Thymus (tissue), 11 donors: Measurements from ENCODE around the gene MYCN. TPM values are rescaled to one million over a fixed set of nuclear protein-coding genes. Genes with fewer than 3 reads are reported as not detected.
"Not testable (repeated sequence)": the region's sequence is repeated elsewhere in the genome, so short reads cannot be mapped to it uniquely, and the experiment has no call there.

ENCODE experiments used
- DNase-seq, 9 donors: peaks; one replicate each; pipeline ENCODE4 v3.0.0-alpha.2; 2013; ENCODE audit warnings: low spot score in 9 of 9, low read depth in 6 of 9, missing footprints in 1 of 9
- H3K27ac ChIP-seq, 2 donors: one replicate each; pipeline ENCODE4 v1.5.1; 2013; ENCODE audit warnings: control low read depth in 1 of 2, low read depth in 1 of 2, low read length in 1 of 2, mild to moderate bottlenecking in 1 of 2, moderate library complexity in 1 of 2
- H3K27me3 ChIP-seq, 2 donors: one replicate each; pipeline ENCODE4 v1.5.1; 2013; ENCODE audit warnings: low read length in 1 of 2; ENCODE audit not compliant: control insufficient read depth in 2 of 2, insufficient read depth in 1 of 2
- H3K36me3 ChIP-seq, 2 donors: one replicate each; pipeline ENCODE4 v1.5.1; 2013; ENCODE audit warnings: low read length in 1 of 2, mild to moderate bottlenecking in 1 of 2, moderate library complexity in 1 of 2; ENCODE audit not compliant: control insufficient read depth in 2 of 2, insufficient read depth in 2 of 2
- H3K4me1 ChIP-seq, 2 donors: one replicate each; pipeline ENCODE4 v1.5.1; 2013; ENCODE audit warnings: low read length in 2 of 2; ENCODE audit not compliant: control insufficient read depth in 2 of 2, insufficient read depth in 2 of 2
- H3K4me3 ChIP-seq, 2 donors: one replicate each; pipeline ENCODE4 v1.5.1; 2013; ENCODE audit warnings: low read length in 2 of 2, control low read depth in 1 of 2, mild to moderate bottlenecking in 1 of 2
- H3K9me3 ChIP-seq, 2 donors: one replicate each; pipeline ENCODE4 v1.5.1; 2013; ENCODE audit warnings: low read length in 1 of 2, mild to moderate bottlenecking in 1 of 2; ENCODE audit not compliant: control insufficient read depth in 2 of 2, insufficient read depth in 1 of 2
- WGBS: extraction: QIAGEN DNeasy Blood & Tissue Kit; methylation state at CpG from one replicate; pipeline ENCODE4 v1.1.7; 2013; 5-methylcytosine and 5-hydroxymethylcytosine counted together
- polyA plus RNA-seq: library from polyadenylated mRNA; stranded (reverse); fragments of 200-250 nt; gene quantifications from one replicate; pipeline ENCODE4 v1.2.3, GENCODE V29; 2013
- total RNA-seq: library from RNA; stranded (reverse); fragments of 120-200 nt; gene quantifications from one replicate; pipeline ENCODE4 v1.2.4, GENCODE V29; 2013
- donor health status: healthy.

MYCN gene
- total and polyA plus RNA-seq, 2 donors, result 1.8 to 5.8 TPM

- WGBS, result 39% methylated on average over 4 of the region's 4 CpGs
- DNase-seq, result no peak
- H3K27me3 ChIP-seq, result peaks cover 28 to 38% of the 10 kb centered on the region in 2 donors
- peaks cover 4 to 13% of the 10 kb centered on the region in 2 donors for H3K36me3 ChIP-seq
- H3K4me3 ChIP-seq, result peak overlapping the region in 1 of 2 donors; percentile 3
- no peak overlapping the region for H3K27ac ChIP-seq
- peaks cover 11 to 42% of the 10 kb centered on the region in 2 donors for H3K4me1 ChIP-seq
- H3K9me3 ChIP-seq, result no peaks in the 10 kb centered on the region
These were observed 4.1 kb downstream of the MYCN start for GRCh38 chr2:15944325-15945017.

GRCh38 chr2:15945909-15946705 lies 5.8 kb downstream of the MYCN start:
- 94% methylated on average over 17 of the region's 17 CpGs for WGBS
- DNase-seq, result no peak
- Histone ChIP-seq H3K27me3 (peaks cover 16 to 22% of the 10 kb centered on the region in 2 donors), H3K27ac (no peak overlapping the region), H3K4me3 (no peak overlapping the region), H3K4me1 (peaks cover 8 to 26% of the 10 kb centered on the region in 2 donors), H3K36me3 (peaks cover 4 to 13% of the 10 kb centered on the region in 2 donors), H3K9me3 (no peaks in the 10 kb centered on the region)

GRCh38 chr2:15946983-15947382 lies 6.6 kb downstream of the MYCN start:
- H3K36me3 ChIP-seq, result peaks cover 4 to 13% of the 10 kb centered on the region in 2 donors
- WGBS, result 96% methylated on average over 3 of the region's 3 CpGs
- peaks cover 8 to 19% of the 10 kb centered on the region in 2 donors for H3K4me1 ChIP-seq
- H3K27ac ChIP-seq, result no peak overlapping the region
- no peak for DNase-seq
- no peaks in the 10 kb centered on the region for H3K9me3 ChIP-seq
- H3K4me3 ChIP-seq, result no peak overlapping the region
- H3K27me3 ChIP-seq, result peaks cover 8 to 13% of the 10 kb centered on the region in 2 donors

- peaks cover 4 to 13% of the 10 kb centered on the region in 2 donors for H3K36me3 ChIP-seq
- no peak overlapping the region for H3K4me3 ChIP-seq
- peaks cover 8 to 16% of the 10 kb centered on the region in 2 donors for H3K4me1 ChIP-seq
- no peak overlapping the region for H3K27ac ChIP-seq
- peaks cover 5 to 10% of the 10 kb centered on the region in 2 donors for H3K27me3 ChIP-seq
- DNase-seq, result no peak
- WGBS, result 98% methylated on average over 2 of the region's 2 CpGs
- H3K9me3 ChIP-seq, result no peaks in the 10 kb centered on the region
These were observed 7.1 kb downstream of the MYCN start for GRCh38 chr2:15947431-15947830.

GRCh38 chr2:15948704-15948957 lies 8.3 kb downstream of the MYCN start:
- Histone ChIP-seq H3K4me1 (peaks cover 6% of the 10 kb centered on the region in 2 donors), H3K27me3 (no peaks in the 10 kb centered on the region), H3K9me3 (no peaks in the 10 kb centered on the region), H3K36me3 (peaks cover 4 to 13% of the 10 kb centered on the region in 2 donors), H3K27ac (no peak overlapping the region), H3K4me3 (no peak overlapping the region)
- 96% methylated on average over 3 of the region's 3 CpGs for WGBS
- DNase-seq, result no peak

GRCh38 chr2:15949126-15949525 lies 8.8 kb downstream of the MYCN start:
- Histone ChIP-seq H3K4me3 (no peak overlapping the region), H3K27me3 (no peaks in the 10 kb centered on the region), H3K4me1 (peaks cover under 1% of the 10 kb centered on the region in 2 donors), H3K27ac (no peak overlapping the region), H3K9me3 (no peaks in the 10 kb centered on the region), H3K36me3 (peaks cover 4 to 13% of the 10 kb centered on the region in 2 donors)
- 96% methylated on average over 6 of the region's 6 CpGs for WGBS
- DNase-seq, result no peak

- H3K4me3 ChIP-seq, result no peak overlapping the region
- H3K27me3 ChIP-seq, result no peaks in the 10 kb centered on the region
- no peak for DNase-seq
- no peaks in the 10 kb centered on the region for H3K9me3 ChIP-seq
- H3K27ac ChIP-seq, result no peak overlapping the region
- no peaks in the 10 kb centered on the region for H3K4me1 ChIP-seq
- WGBS, result 95% methylated on average over 5 of the region's 5 CpGs
- peaks cover 4 to 13% of the 10 kb centered on the region in 2 donors for H3K36me3 ChIP-seq
These were observed 9.2 kb downstream of the MYCN start for GRCh38 chr2:15949551-15949950.

GRCh38 chr2:15950088-15950952 lies 10.0 kb downstream of the MYCN start:
- Histone ChIP-seq H3K36me3 (peaks cover 4 to 13% of the 10 kb centered on the region in 2 donors), H3K4me3 (no peak overlapping the region), H3K27me3 (no peaks in the 10 kb centered on the region), H3K9me3 (no peaks in the 10 kb centered on the region), H3K4me1 (no peaks in the 10 kb centered on the region), H3K27ac (no peak overlapping the region)
- WGBS, result 82% methylated on average over 5 of the region's 5 CpGs
- DNase-seq, result no peak

- H3K36me3 ChIP-seq, H3K4me1 ChIP-seq, H3K9me3 ChIP-seq, DNase-seq, H3K27me3 ChIP-seq, H3K27ac ChIP-seq, H3K4me3 ChIP-seq: not testable (repeated sequence)
- 98% methylated on average over 11 of the region's 11 CpGs for WGBS
These were observed 11.6 kb downstream of the MYCN start for GRCh38 chr2:15951936-15952335.
